ENCODE measurements around the gene AP1S2.

- TF ChIP-seq, protein P1, sequence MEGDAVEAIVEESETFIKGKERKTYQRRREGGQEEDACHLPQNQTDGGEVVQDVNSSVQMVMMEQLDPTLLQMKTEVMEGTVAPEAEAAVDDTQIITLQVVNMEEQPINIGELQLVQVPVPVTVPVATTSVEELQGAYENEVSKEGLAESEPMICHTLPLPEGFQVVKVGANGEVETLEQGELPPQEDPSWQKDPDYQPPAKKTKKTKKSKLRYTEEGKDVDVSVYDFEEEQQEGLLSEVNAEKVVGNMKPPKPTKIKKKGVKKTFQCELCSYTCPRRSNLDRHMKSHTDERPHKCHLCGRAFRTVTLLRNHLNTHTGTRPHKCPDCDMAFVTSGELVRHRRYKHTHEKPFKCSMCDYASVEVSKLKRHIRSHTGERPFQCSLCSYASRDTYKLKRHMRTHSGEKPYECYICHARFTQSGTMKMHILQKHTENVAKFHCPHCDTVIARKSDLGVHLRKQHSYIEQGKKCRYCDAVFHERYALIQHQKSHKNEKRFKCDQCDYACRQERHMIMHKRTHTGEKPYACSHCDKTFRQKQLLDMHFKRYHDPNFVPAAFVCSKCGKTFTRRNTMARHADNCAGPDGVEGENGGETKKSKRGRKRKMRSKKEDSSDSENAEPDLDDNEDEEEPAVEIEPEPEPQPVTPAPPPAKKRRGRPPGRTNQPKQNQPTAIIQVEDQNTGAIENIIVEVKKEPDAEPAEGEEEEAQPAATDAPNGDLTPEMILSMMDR (IDR thresholded peaks at IDR 0.05): no peak
- TF ChIP-seq EZH2 (IDR thresholded peaks at IDR 0.05) (no peak), EZH2phosphoT487 (IDR thresholded peaks at IDR 0.05) (no peak)
These were observed 72.5 kb downstream of the AP1S2 start for GRCh38 chrX:15781961-15782699.
